HepG2 (cell line): ENCODE data around the gene GPS1. TPM values are rescaled to one million over a fixed set of nuclear protein-coding genes. Genes with fewer than 3 reads are reported as not detected.

ENCODE experiments used
- HES4 ChIP-seq: sonication (generic); formaldehyde crosslinking; IDR thresholded peaks from 2 replicates; pipeline ENCODE4 v1.9.0; 2021; ENCODE audit warnings: mild to moderate bottlenecking, missing genetic modification reagents, borderline replicate concordance
- KDM6A ChIP-seq: IDR thresholded peaks from 2 replicates; pipeline ENCODE4 v1.6.1; 2016; ENCODE audit warnings: low read depth
- PCBP1 ChIP-seq: fragments of 200-400 bp; formaldehyde crosslinking; IDR thresholded peaks from 2 replicates; pipeline ENCODE4 v1.6.1; 2017; ENCODE audit warnings: mild to moderate bottlenecking, low read depth, low read length, borderline replicate concordance
- PHB2 ChIP-seq: fragments of 450-650 bp; IDR thresholded peaks from 2 replicates; pipeline ENCODE4 v1.6.1; 2018; ENCODE audit not compliant: partially characterized antibody
- REL ChIP-seq: sonication (generic); formaldehyde crosslinking; conservative IDR thresholded peaks from 2 replicates; pipeline ENCODE4 v1.8.0; 2022; ENCODE audit warnings: mild to moderate bottlenecking, missing genetic modification reagents, moderate library complexity
- RFXAP ChIP-seq: sonication (generic); formaldehyde crosslinking; IDR thresholded peaks from 2 replicates; pipeline ENCODE4 v1.4.0; 2020; ENCODE audit warnings: missing genetic modification reagents, borderline replicate concordance
- SYNCRIP ChIP-seq: fragments of 200-400 bp; formaldehyde crosslinking; IDR thresholded peaks from 2 replicates; pipeline ENCODE4 v1.6.1; 2018; ENCODE audit warnings: mild to moderate bottlenecking, low read depth, low read length; ENCODE audit not compliant: insufficient read depth
- TCF7L2 ChIP-seq: IDR thresholded peaks from 2 replicates; pipeline ENCODE4 v1.6.1; 2011; ENCODE audit warnings: mild to moderate bottlenecking, low read depth, low read length, moderate library complexity
- TGIF2 ChIP-seq: IDR thresholded peaks from 2 replicates; pipeline ENCODE4 v1.6.1; 2016; ENCODE audit warnings: control low read depth, missing compliant biosample characterization
- TRAFD1 ChIP-seq: sonication (generic); formaldehyde crosslinking; IDR thresholded peaks from 2 replicates; pipeline ENCODE4 v1.5.1; 2020; ENCODE audit warnings: missing genetic modification reagents, mild to moderate bottlenecking, borderline replicate concordance
- U2AF1 ChIP-seq: fragments of 200-400 bp; formaldehyde crosslinking; optimal IDR thresholded peaks from 2 replicates; pipeline ENCODE3; 2017; ENCODE audit warnings: mild to moderate bottlenecking, low read depth, low read length
- ZNF788 ChIP-seq: sonication (generic); formaldehyde crosslinking; IDR thresholded peaks from 2 replicates; pipeline ENCODE4 v1.5.0; 2020; ENCODE audit warnings: mild to moderate bottlenecking, missing genetic modification reagents, borderline replicate concordance
- polyA plus RNA-seq, 8 experiments: library from polyadenylated mRNA; depleted of rRNA in 3 of 8; stranded (reverse) in 7 of 8; unstranded in 1 of 8; fragments of >200 nt; fragmentation: Illumina TruSeq in 4 of 8; extraction: Trizol in 4 of 8; gene quantifications; 2 replicates each; pipeline versions ENCODE4 v1.2.1 to v1.2.3, GENCODE V29; 2011 to 2016; ENCODE audit warnings: low read depth in 4 of 8, missing spikeins in 1 of 8, mixed read lengths in 1 of 8; ENCODE audit not compliant: insufficient read depth in 1 of 8
- total RNA-seq, 5 experiments: library from RNA; depleted of rRNA; stranded (reverse); fragments of >200 nt; fragmentation: Illumina TruSeq; extraction: Trizol; gene quantifications; 2 replicates each; pipeline ENCODE4 v1.2.3, GENCODE V29; 2016; ENCODE audit warnings: low read depth in 1 of 5
- TF ChIP-seq, protein P1 (sequence below): sonication (generic); formaldehyde crosslinking; IDR thresholded peaks from 2 replicates; pipeline ENCODE4 v1.4.0; 2020; ENCODE audit warnings: missing genetic modification reagents, borderline replicate concordance
- TF ChIP-seq, protein P2 (sequence below): sonication (generic); formaldehyde crosslinking; IDR thresholded peaks from 2 replicates; pipeline ENCODE4 v1.5.1; 2020; ENCODE audit warnings: mild to moderate bottlenecking, missing genetic modification reagents, moderate library complexity
- TF ChIP-seq, protein P3 (sequence below): sonication (generic); formaldehyde crosslinking; IDR thresholded peaks from 2 replicates; pipeline ENCODE4 v1.4.0; 2020; ENCODE audit warnings: missing genetic modification reagents

The GPS1 gene
- total and polyA plus RNA-seq, 2 of the 13 experiments (the other 11 are each of a cell fraction or from before 2014, with no cell fraction given) = 124 to 128 TPM

- TF ChIP-seq HES4 (peak; percentile 38; the same call in 1 of the 2 replicates), TRAFD1 (CRISPR knock-in tag) (no peak), TCF7L2 (no peak), U2AF1 (peak; percentile 36), KDM6A (CRISPR knock-in tag) (no peak), RFXAP (CRISPR knock-in tag) (no peak), ZNF788 (no peak), PHB2 (no peak), SYNCRIP (no peak), REL (CRISPR knock-in tag) (no peak), TGIF2 (CRISPR knock-in tag) (no peak), PCBP1 (peak; percentile 71; the same call in 1 of the 2 replicates)
- TF ChIP-seq, protein P1, sequence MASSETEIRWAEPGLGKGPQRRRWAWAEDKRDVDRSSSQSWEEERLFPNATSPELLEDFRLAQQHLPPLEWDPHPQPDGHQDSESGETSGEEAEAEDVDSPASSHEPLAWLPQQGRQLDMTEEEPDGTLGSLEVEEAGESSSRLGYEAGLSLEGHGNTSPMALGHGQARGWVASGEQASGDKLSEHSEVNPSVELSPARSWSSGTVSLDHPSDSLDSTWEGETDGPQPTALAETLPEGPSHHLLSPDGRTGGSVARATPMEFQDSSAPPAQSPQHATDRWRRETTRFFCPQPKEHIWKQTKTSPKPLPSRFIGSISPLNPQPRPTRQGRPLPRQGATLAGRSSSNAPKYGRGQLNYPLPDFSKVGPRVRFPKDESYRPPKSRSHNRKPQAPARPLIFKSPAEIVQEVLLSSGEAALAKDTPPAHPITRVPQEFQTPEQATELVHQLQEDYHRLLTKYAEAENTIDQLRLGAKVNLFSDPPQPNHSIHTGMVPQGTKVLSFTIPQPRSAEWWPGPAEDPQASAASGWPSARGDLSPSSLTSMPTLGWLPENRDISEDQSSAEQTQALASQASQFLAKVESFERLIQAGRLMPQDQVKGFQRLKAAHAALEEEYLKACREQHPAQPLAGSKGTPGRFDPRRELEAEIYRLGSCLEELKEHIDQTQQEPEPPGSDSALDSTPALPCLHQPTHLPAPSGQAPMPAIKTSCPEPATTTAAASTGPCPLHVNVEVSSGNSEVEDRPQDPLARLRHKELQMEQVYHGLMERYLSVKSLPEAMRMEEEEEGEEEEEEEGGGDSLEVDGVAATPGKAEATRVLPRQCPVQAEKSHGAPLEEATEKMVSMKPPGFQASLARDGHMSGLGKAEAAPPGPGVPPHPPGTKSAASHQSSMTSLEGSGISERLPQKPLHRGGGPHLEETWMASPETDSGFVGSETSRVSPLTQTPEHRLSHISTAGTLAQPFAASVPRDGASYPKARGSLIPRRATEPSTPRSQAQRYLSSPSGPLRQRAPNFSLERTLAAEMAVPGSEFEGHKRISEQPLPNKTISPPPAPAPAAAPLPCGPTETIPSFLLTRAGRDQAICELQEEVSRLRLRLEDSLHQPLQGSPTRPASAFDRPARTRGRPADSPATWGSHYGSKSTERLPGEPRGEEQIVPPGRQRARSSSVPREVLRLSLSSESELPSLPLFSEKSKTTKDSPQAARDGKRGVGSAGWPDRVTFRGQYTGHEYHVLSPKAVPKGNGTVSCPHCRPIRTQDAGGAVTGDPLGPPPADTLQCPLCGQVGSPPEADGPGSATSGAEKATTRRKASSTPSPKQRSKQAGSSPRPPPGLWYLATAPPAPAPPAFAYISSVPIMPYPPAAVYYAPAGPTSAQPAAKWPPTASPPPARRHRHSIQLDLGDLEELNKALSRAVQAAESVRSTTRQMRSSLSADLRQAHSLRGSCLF (CRISPR knock-in tag) = no peak
- TF ChIP-seq, protein P2, sequence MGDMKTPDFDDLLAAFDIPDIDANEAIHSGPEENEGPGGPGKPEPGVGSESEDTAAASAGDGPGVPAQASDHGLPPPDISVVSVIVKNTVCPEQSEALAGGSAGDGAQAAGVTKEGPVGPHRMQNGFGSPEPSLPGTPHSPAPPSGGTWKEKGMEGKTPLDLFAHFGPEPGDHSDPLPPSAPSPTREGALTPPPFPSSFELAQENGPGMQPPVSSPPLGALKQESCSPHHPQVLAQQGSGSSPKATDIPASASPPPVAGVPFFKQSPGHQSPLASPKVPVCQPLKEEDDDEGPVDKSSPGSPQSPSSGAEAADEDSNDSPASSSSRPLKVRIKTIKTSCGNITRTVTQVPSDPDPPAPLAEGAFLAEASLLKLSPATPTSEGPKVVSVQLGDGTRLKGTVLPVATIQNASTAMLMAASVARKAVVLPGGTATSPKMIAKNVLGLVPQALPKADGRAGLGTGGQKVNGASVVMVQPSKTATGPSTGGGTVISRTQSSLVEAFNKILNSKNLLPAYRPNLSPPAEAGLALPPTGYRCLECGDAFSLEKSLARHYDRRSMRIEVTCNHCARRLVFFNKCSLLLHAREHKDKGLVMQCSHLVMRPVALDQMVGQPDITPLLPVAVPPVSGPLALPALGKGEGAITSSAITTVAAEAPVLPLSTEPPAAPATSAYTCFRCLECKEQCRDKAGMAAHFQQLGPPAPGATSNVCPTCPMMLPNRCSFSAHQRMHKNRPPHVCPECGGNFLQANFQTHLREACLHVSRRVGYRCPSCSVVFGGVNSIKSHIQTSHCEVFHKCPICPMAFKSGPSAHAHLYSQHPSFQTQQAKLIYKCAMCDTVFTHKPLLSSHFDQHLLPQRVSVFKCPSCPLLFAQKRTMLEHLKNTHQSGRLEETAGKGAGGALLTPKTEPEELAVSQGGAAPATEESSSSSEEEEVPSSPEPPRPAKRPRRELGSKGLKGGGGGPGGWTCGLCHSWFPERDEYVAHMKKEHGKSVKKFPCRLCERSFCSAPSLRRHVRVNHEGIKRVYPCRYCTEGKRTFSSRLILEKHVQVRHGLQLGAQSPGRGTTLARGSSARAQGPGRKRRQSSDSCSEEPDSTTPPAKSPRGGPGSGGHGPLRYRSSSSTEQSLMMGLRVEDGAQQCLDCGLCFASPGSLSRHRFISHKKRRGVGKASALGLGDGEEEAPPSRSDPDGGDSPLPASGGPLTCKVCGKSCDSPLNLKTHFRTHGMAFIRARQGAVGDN (CRISPR knock-in tag) = no peak
- TF ChIP-seq, protein P3, sequence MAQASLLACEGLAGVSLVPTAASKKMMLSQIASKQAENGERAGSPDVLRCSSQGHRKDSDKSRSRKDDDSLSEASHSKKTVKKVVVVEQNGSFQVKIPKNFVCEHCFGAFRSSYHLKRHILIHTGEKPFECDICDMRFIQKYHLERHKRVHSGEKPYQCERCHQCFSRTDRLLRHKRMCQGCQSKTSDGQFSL (CRISPR knock-in tag) = peak; percentile 18; the same call in 1 of the 2 replicates
Observed at GRCh38 chr17:82101301-82101715, 49.6 kb downstream of the GPS1 start (continued).
